HL-60 (cell line): ENCODE data around the gene SETD7.

Source experiments
- CTCF ChIP-seq: IDR thresholded peaks from one replicate; pipeline ENCODE4 v1.5.1; 2011; ENCODE audit warnings: low read length, control low read depth, inconsistent platforms; ENCODE audit not compliant: insufficient read depth
- POLR2AphosphoS5 ChIP-seq: IDR thresholded peaks from 2 replicates; pipeline ENCODE4 v1.6.1; 2012; ENCODE audit warnings: low read depth
- SPI1 ChIP-seq: IDR thresholded peaks from 2 replicates; pipeline ENCODE4 v1.6.1; 2012; ENCODE audit warnings: low read depth, mild to moderate bottlenecking, borderline replicate concordance
- TF ChIP-seq, protein P1 (sequence below): IDR thresholded peaks from 2 replicates; pipeline ENCODE4 v1.6.1; 2012; ENCODE audit warnings: low read depth; ENCODE audit not compliant: insufficient replicate concordance

- TF ChIP-seq CTCF, result no peak
- TF ChIP-seq, protein P1, sequence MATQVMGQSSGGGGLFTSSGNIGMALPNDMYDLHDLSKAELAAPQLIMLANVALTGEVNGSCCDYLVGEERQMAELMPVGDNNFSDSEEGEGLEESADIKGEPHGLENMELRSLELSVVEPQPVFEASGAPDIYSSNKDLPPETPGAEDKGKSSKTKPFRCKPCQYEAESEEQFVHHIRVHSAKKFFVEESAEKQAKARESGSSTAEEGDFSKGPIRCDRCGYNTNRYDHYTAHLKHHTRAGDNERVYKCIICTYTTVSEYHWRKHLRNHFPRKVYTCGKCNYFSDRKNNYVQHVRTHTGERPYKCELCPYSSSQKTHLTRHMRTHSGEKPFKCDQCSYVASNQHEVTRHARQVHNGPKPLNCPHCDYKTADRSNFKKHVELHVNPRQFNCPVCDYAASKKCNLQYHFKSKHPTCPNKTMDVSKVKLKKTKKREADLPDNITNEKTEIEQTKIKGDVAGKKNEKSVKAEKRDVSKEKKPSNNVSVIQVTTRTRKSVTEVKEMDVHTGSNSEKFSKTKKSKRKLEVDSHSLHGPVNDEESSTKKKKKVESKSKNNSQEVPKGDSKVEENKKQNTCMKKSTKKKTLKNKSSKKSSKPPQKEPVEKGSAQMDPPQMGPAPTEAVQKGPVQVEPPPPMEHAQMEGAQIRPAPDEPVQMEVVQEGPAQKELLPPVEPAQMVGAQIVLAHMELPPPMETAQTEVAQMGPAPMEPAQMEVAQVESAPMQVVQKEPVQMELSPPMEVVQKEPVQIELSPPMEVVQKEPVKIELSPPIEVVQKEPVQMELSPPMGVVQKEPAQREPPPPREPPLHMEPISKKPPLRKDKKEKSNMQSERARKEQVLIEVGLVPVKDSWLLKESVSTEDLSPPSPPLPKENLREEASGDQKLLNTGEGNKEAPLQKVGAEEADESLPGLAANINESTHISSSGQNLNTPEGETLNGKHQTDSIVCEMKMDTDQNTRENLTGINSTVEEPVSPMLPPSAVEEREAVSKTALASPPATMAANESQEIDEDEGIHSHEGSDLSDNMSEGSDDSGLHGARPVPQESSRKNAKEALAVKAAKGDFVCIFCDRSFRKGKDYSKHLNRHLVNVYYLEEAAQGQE, result no peak
- TF ChIP-seq POLR2AphosphoS5, result no peak
- no peak for TF ChIP-seq SPI1
Observed at GRCh38 chr4:139458543-139458942, 97.5 kb downstream of the SETD7 start.
